Duodenal mucosa (tissue), 2 donors: ENCODE results near the gene CDC25B.

Experiments used
- H3K27ac ChIP-seq: one replicate; pipeline ENCODE4 v1.7.0; 2013; ENCODE audit warnings: low read depth, low read length
- H3K27me3 ChIP-seq, 2 donors: one replicate each; pipeline ENCODE4 v1.7.0; 2013; ENCODE audit warnings: low read length in 2 of 2, control low read depth in 1 of 2; ENCODE audit not compliant: insufficient read depth in 2 of 2, control insufficient read depth in 1 of 2
- H3K36me3 ChIP-seq, 2 donors: one replicate each; pipeline ENCODE4 v1.7.0; 2013; ENCODE audit warnings: low read length in 2 of 2, control low read depth in 1 of 2; ENCODE audit not compliant: insufficient read depth in 2 of 2, control insufficient read depth in 1 of 2
- H3K4me1 ChIP-seq, 2 donors: one replicate each; pipeline ENCODE4 v1.7.0; 2013; ENCODE audit warnings: low read length in 2 of 2, control low read depth in 1 of 2; ENCODE audit not compliant: insufficient read depth in 2 of 2, control insufficient read depth in 1 of 2
- H3K4me3 ChIP-seq, 2 donors: one replicate each; pipeline ENCODE4 v1.7.0; 2013; ENCODE audit warnings: low read length in 2 of 2, low read depth in 1 of 2
- H3K9ac ChIP-seq, 2 donors: one replicate each; pipeline ENCODE4 v1.7.0; 2013; ENCODE audit warnings: low read length in 2 of 2, low read depth in 1 of 2
- H3K9me3 ChIP-seq, 2 donors: one replicate each; pipeline ENCODE4 v1.7.0; 2013; ENCODE audit warnings: low read length in 2 of 2, control low read depth in 1 of 2; ENCODE audit not compliant: control insufficient read depth in 1 of 2

The CDC25B gene

GRCh38 chr20:3753501-3754275 lies 42.4 kb upstream of the CDC25B start:
- peaks cover 0 to 3% of the 10 kb centered on the region in 2 donors for H3K27me3 ChIP-seq
- H3K27ac ChIP-seq, result no peak overlapping the region
- peaks cover 12 to 21% of the 10 kb centered on the region in 2 donors for H3K4me1 ChIP-seq
- H3K9me3 ChIP-seq, result no peaks in the 10 kb centered on the region
- H3K4me3 ChIP-seq, result no peak overlapping the region
- peaks cover 8 to 14% of the 10 kb centered on the region in 2 donors for H3K36me3 ChIP-seq
- H3K9ac ChIP-seq, result no peak overlapping the region

- Histone ChIP-seq H3K4me3 (no peak overlapping the region), H3K4me1 (peaks cover 10 to 16% of the 10 kb centered on the region in 2 donors), H3K36me3 (peaks cover 8 to 19% of the 10 kb centered on the region in 2 donors), H3K27ac (no peak overlapping the region), H3K9ac (no peak overlapping the region), H3K27me3 (peaks cover 0 to 3% of the 10 kb centered on the region in 2 donors), H3K9me3 (no peaks in the 10 kb centered on the region)
Measured at GRCh38 chr20:3754276-3754630, 41.9 kb upstream of the CDC25B start.

DNA sequence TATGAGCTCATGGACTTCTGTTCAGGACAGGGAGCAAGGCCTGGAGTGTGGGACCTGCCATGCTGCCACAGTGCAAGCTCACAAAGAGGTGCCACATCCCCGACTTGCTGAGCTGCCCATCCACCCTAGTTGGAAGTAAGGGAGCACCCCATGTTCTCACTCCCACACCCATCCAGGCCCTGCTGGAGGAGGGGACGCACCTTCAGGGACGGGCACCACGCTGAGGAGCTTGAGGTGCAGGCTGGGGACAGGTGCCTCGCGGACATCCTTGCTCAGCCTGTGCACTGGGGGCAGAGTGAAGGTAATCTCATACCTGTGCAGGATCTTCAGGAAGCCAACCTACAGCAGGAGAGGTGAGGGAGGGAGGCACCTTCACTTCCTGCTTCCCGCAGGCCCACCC lies 40.8 kb upstream of the CDC25B start:
- Histone ChIP-seq H3K27me3 (peaks cover 0 to 3% of the 10 kb centered on the region in 2 donors), H3K4me3 (no peak overlapping the region), H3K9ac (no peak overlapping the region), H3K4me1 (peaks cover 7% of the 10 kb centered on the region in 2 donors), H3K27ac (no peak overlapping the region), H3K9me3 (no peaks in the 10 kb centered on the region), H3K36me3 (peaks cover 8 to 22% of the 10 kb centered on the region in 2 donors)

DNA sequence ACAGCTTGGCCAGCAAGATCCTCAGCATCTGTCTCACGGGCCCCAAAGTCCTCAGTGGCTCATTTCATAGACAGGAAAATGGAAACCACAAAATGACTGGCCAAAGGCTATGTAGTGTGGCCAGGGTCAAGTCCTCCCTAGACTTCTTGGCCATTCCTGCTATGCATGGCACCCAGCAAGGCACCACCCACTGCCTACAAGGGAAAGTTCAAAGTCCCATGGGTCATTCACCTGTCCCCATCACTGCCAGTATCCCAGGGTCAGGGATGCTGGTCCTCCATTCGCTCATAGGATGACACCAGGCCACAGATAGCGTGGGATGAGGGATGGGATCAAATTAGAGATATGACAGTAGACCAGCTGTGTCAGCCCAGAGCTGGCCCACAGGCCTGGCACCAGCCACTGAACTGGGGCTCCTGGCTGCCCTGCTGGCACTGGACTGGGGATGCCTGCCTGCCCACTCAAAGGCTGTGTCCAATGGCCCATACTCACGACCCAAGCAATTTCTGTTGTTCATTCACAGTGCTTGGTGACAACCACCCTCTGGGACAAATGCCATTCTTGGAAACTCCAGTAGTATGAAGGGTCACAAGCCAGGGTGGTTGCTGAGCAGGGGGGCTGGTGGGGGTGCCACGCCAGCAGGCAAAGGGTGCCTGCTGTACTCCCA lies 40.2 kb upstream of the CDC25B start:
- peaks cover 7% of the 10 kb centered on the region in 2 donors for H3K4me1 ChIP-seq
- H3K27ac ChIP-seq, result no peak overlapping the region
- no peak overlapping the region for H3K9ac ChIP-seq
- no peaks in the 10 kb centered on the region for H3K27me3 ChIP-seq
- peaks cover 8 to 22% of the 10 kb centered on the region in 2 donors for H3K36me3 ChIP-seq
- no peaks in the 10 kb centered on the region for H3K9me3 ChIP-seq
- H3K4me3 ChIP-seq, result no peak overlapping the region

- Histone ChIP-seq H3K36me3 (peaks cover 8 to 26% of the 10 kb centered on the region in 2 donors), H3K27ac (no peak overlapping the region), H3K4me1 (peaks cover 6% of the 10 kb centered on the region in 2 donors), H3K4me3 (no peak overlapping the region), H3K27me3 (no peaks in the 10 kb centered on the region), H3K9me3 (no peaks in the 10 kb centered on the region), H3K9ac (no peak overlapping the region)
Measured at GRCh38 chr20:3757268-3757667, 38.8 kb upstream of the CDC25B start.

DNA sequence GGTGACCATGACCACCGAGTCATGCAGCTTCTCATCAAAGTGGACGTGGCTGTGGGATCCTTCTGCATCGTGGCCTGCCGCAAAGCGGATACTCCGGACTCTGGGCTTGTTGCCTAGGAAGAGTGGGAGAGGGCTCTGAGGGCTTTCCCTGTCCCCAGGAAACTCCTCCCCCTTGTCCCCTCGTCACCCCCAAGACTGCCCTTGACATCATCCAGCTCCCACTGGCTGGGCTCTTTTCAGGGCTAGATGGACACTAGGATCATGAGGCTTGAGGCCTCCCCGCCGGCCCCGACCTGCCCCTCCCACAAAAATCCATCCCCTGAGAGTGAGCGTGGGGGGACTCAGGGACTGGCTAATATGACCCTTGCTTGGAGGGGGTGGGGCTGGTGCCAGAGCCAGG lies 37.5 kb upstream of the CDC25B start:
- H3K9ac ChIP-seq, result no peak overlapping the region
- H3K36me3 ChIP-seq, result peaks cover 8 to 26% of the 10 kb centered on the region in 2 donors
- H3K9me3 ChIP-seq, result no peaks in the 10 kb centered on the region

GRCh38 chr20:3759316-3759823 lies 36.7 kb upstream of the CDC25B start:
- peaks cover 7 to 26% of the 10 kb centered on the region in 2 donors for H3K36me3 ChIP-seq
- no peaks in the 10 kb centered on the region for H3K9me3 ChIP-seq
- H3K4me1 ChIP-seq, result peaks cover 9 to 10% of the 10 kb centered on the region in 2 donors
- H3K27ac ChIP-seq, result no peak overlapping the region
- H3K9ac ChIP-seq, result no peak overlapping the region
- H3K27me3 ChIP-seq, result no peaks in the 10 kb centered on the region
- H3K4me3 ChIP-seq, result no peak overlapping the region

More for the DNA sequence above, 37.5 kb upstream of the CDC25B start:
- H3K27me3 ChIP-seq, result no peaks in the 10 kb centered on the region
- H3K4me1 ChIP-seq, result peaks cover under 1 to 2% of the 10 kb centered on the region in 2 donors
- H3K27ac ChIP-seq, result no peak overlapping the region
- no peak overlapping the region for H3K4me3 ChIP-seq

DNA sequence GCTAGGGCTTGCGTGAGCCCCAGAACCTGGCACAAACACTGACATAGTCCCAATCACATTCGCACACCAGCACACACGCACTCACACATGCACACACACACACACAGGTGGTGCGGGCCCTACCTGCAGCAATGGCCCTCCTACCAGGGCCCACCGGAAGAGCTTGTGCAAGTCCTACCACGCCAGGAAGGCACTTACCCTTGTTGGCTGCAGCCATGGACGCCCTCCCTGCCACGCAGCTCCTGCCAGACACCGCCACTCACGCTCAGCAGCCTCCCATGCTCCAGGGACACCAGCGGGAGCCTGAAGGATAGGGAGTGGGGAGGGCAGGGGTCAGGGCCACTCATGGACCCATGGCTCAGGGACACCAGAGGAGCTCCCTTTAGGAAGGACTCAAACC lies 36.2 kb upstream of the CDC25B start:
- no peak overlapping the region for H3K27ac ChIP-seq
- H3K9ac ChIP-seq, result no peak overlapping the region
- H3K36me3 ChIP-seq, result peaks cover 4 to 26% of the 10 kb centered on the region in 2 donors
- peaks cover 12 to 14% of the 10 kb centered on the region in 2 donors for H3K4me1 ChIP-seq
- no peaks in the 10 kb centered on the region for H3K27me3 ChIP-seq
- H3K4me3 ChIP-seq, result no peak overlapping the region
- H3K9me3 ChIP-seq, result no peaks in the 10 kb centered on the region

- H3K4me1 ChIP-seq, result peaks cover 16% of the 10 kb centered on the region in 2 donors
- H3K27ac ChIP-seq, result no peak overlapping the region
Measured at GRCh38 chr20:3760655-3761348, 35.3 kb upstream of the CDC25B start.

More at GRCh38 chr20:3760655-3761348, 35.3 kb upstream of the CDC25B start:
- no peak overlapping the region for H3K4me3 ChIP-seq
- peaks cover 4 to 26% of the 10 kb centered on the region in 2 donors for H3K36me3 ChIP-seq
- H3K27me3 ChIP-seq, result no peaks in the 10 kb centered on the region
- H3K9me3 ChIP-seq, result no peaks in the 10 kb centered on the region
- no peak overlapping the region for H3K9ac ChIP-seq
